Measurements from ENCODE around the gene SUZ12. TPM values are rescaled to one million over a fixed set of nuclear protein-coding genes. Genes with fewer than 3 reads are reported as not detected.
"Not testable (repeated sequence)": the region's sequence is repeated elsewhere in the genome, so short reads cannot be mapped to it uniquely, and the experiment has no call there.

SUZ12 gene
- total and polyA plus RNA-seq, 2 donors from 2014 or later, result 10.2 to 23.5 TPM

DNA sequence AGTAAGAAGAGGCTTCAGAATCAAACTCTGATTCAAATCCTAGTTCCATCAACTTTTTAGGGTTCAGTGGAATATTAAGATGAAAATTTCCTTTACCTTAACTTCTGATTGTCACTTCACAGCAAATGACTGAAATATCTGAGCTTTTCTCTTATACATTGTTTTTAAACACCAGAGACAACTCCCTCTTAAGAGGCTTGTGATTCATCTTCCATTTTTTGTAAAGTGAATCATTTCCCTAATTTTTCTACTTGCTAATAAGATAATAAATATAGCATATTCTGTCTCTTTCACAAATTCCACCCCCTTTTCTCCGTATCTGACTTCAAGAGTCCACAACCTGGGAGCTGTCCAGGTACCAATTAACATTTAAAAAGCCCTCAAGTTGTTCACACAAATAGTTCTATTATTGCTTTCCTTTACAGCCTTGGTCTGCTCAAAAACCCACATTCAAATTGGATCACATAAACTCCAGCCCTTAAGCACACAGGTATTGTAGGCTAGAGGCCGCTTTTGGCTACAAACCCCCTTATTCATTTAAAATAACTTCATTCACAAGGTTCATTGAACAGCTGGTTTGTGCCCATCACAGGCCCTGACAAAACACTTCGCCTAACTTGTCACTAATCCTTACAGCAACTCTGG, 21.2 kb upstream of the SUZ12 start:
- no peak for FAIRE-seq

DNA sequence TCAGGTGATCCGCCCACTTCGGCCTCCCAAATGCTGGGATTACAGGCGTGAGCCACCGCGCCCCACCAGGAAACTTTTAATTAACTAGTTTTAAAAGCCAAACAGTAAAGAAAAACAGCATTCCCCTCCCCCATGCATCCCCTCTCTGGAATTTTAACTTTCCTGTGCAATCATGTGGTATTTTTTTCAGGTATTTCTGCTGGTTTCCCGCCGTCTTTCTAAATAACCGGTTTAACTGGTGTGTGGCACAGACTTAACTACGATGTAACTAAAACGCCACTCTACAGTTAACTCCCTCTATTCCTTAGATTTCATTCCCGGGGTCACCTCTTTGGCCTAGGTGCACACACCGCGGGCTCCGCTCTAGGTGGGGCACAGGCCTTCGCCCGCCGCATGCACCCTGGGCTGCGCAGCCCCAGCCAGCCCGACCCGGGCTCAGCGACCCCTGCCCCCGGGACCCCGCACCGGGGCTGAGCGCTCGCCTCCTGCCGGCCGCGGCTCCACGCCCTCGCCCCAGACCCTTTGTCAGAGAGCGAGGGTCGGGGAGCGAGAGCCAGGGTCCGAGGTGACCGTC, 20.2 kb upstream of the SUZ12 start:
- Histone ChIP-seq H3K4me3 (ENCODE audit: low read length in 3 of 3) (no peak overlapping the region), H3K27ac (ENCODE audit: low read depth in 2 of 2, low read length in 2 of 2) (no peak overlapping the region), H3K9me3 (ENCODE audit: control insufficient read depth in 2 of 3, insufficient read depth in 1 of 3, low read length in 3 of 3) (no peaks in the 10 kb centered on the region), H3K27me3 (ENCODE audit: control insufficient read depth, insufficient read depth, low read length) (peaks cover 4% of the 10 kb centered on the region), H3K36me3 (ENCODE audit: control insufficient read depth in 2 of 3, insufficient read depth in 3 of 3, low read length in 3 of 3) (no peaks in the 10 kb centered on the region), H3K9ac (ENCODE audit: low read length in 3 of 3) (no peak overlapping the region), H3K4me1 (ENCODE audit: control insufficient read depth in 2 of 3, insufficient read depth in 2 of 3, low read depth in 1 of 3, low read length in 3 of 3) (no peaks in the 10 kb centered on the region)
- intact Hi-C loops (cut with DNase I), result no loop called here
- FAIRE-seq (no peak), DNase-seq (peak in 3 of 5 donors; percentile 24 to 46 (median 34))
- no peak for TF ChIP-seq CTCF (IDR thresholded peaks at IDR 0.05; ENCODE audit: borderline replicate concordance, extremely low read depth, insufficient read depth)

More for the DNA sequence above, 21.2 kb upstream of the SUZ12 start:
- H3K4me3 ChIP-seq (ENCODE audit: low read length in 3 of 3), result no peak overlapping the region
- no peak for DNase-seq
- H3K9ac ChIP-seq (ENCODE audit: low read length in 3 of 3), result no peak overlapping the region
- H3K27me3 ChIP-seq (ENCODE audit: control insufficient read depth, insufficient read depth, low read length), result peaks cover 4% of the 10 kb centered on the region
- intact Hi-C loops (cut with DNase I), result no loop called here
- no peaks in the 10 kb centered on the region for H3K4me1 ChIP-seq (ENCODE audit: control insufficient read depth in 2 of 3, insufficient read depth in 2 of 3, low read depth in 1 of 3, low read length in 3 of 3)
- no peak overlapping the region for H3K27ac ChIP-seq (ENCODE audit: low read depth in 2 of 2, low read length in 2 of 2)
- no peak for TF ChIP-seq CTCF (IDR thresholded peaks at IDR 0.05; ENCODE audit: borderline replicate concordance, extremely low read depth, insufficient read depth)
- H3K36me3 ChIP-seq (ENCODE audit: control insufficient read depth in 2 of 3, insufficient read depth in 3 of 3, low read length in 3 of 3), result no peaks in the 10 kb centered on the region
- no peaks in the 10 kb centered on the region for H3K9me3 ChIP-seq (ENCODE audit: control insufficient read depth in 2 of 3, insufficient read depth in 1 of 3, low read length in 3 of 3)

DNA sequence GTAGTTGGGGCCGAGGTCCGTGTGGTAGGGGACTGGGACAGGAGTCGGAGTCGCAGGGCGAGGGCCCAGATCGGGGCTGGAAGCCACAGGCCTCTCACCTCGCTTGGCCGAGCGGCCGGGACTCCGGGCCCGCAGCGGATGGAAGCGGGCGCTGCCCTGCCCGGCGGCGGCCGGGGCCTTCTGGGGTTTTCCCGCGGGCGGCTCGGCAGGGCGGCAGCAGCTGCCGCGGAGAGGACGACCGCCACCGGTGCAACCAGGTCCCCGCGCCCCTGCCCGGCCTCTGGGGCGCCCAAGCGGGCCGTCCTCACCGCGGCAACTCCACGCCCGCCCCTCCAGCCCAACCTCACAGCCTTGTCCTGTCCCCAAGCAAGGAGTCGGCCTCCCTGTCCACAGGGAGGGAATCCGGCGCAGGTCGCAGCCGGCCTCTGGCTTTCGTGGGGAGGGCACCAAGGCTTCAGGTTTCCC, 19.7 kb upstream of the SUZ12 start:
- H3K27me3 ChIP-seq (ENCODE audit: control insufficient read depth, insufficient read depth, low read length), result peaks cover 4% of the 10 kb centered on the region
- H3K4me3 ChIP-seq (ENCODE audit: low read length in 3 of 3), result no peak overlapping the region
- FAIRE-seq, result no peak
- no peaks in the 10 kb centered on the region for H3K4me1 ChIP-seq (ENCODE audit: control insufficient read depth in 2 of 3, insufficient read depth in 2 of 3, low read depth in 1 of 3, low read length in 3 of 3)
- no peak overlapping the region for H3K27ac ChIP-seq (ENCODE audit: low read depth in 2 of 2, low read length in 2 of 2)
- intact Hi-C loops (cut with DNase I), result no loop called here
- no peak overlapping the region for H3K9ac ChIP-seq (ENCODE audit: low read length in 3 of 3)
- peak in 1 of 5 donors; percentile 5 for DNase-seq
- TF ChIP-seq CTCF (IDR thresholded peaks at IDR 0.05; ENCODE audit: borderline replicate concordance, extremely low read depth, insufficient read depth), result no peak
- H3K9me3 ChIP-seq (ENCODE audit: control insufficient read depth in 2 of 3, insufficient read depth in 1 of 3, low read length in 3 of 3), result no peaks in the 10 kb centered on the region
- no peaks in the 10 kb centered on the region for H3K36me3 ChIP-seq (ENCODE audit: control insufficient read depth in 2 of 3, insufficient read depth in 3 of 3, low read length in 3 of 3)

- FAIRE-seq; H3K9ac ChIP-seq (ENCODE audit: low read length in 3 of 3): not testable (repeated sequence)
Measured at GRCh38 chr17:31917721-31918120, 19.1 kb upstream of the SUZ12 start.

More at GRCh38 chr17:31917721-31918120, 19.1 kb upstream of the SUZ12 start:
- H3K27me3 ChIP-seq (ENCODE audit: control insufficient read depth, insufficient read depth, low read length); DNase-seq; H3K36me3 ChIP-seq (ENCODE audit: control insufficient read depth in 2 of 3, insufficient read depth in 3 of 3, low read length in 3 of 3); intact Hi-C loops (cut with DNase I); H3K4me3 ChIP-seq (ENCODE audit: low read length in 3 of 3); H3K9me3 ChIP-seq (ENCODE audit: control insufficient read depth in 2 of 3, insufficient read depth in 1 of 3, low read length in 3 of 3); H3K4me1 ChIP-seq (ENCODE audit: control insufficient read depth in 2 of 3, insufficient read depth in 2 of 3, low read depth in 1 of 3, low read length in 3 of 3); H3K27ac ChIP-seq (ENCODE audit: low read depth in 2 of 2, low read length in 2 of 2): not testable (repeated sequence)
